H9 (cell line): ENCODE results near the gene STXBP6. TPM values are rescaled to one million over a fixed set of nuclear protein-coding genes. Genes with fewer than 3 reads are reported as not detected.

Experiments used
- DNase-seq: peaks from one replicate; pipeline ENCODE4 v3.0.0-alpha.2; 2017
- H2AFZ ChIP-seq: one replicate; pipeline ENCODE4 v1.6.1; 2013; ENCODE audit warnings: mild to moderate bottlenecking, low read length, control low read depth, moderate library complexity
- H2AK5ac ChIP-seq: 2 replicates; pipeline ENCODE4 v1.6.1; 2013; ENCODE audit warnings: low read length, control low read depth, mixed read lengths; ENCODE audit not compliant: insufficient read length
- H2BK120ac ChIP-seq: one replicate; pipeline ENCODE4 v1.6.1; 2013; ENCODE audit warnings: low read depth, mild to moderate bottlenecking, low read length, control low read depth, inconsistent platforms; ENCODE audit not compliant: poor library complexity, severe bottlenecking
- H2BK12ac ChIP-seq: 2 replicates; pipeline ENCODE4 v1.6.1; 2013; ENCODE audit warnings: low read length, control low read depth, mixed read lengths, low read depth; ENCODE audit not compliant: insufficient read length
- H2BK15ac ChIP-seq: 2 replicates; pipeline ENCODE4 v1.6.1; 2013; ENCODE audit warnings: low read depth, low read length, control low read depth
- H2BK20ac ChIP-seq: one replicate; pipeline ENCODE4 v1.6.1; 2013; ENCODE audit warnings: low read depth, mild to moderate bottlenecking, low read length, control low read depth, inconsistent platforms; ENCODE audit not compliant: poor library complexity, severe bottlenecking
- H2BK5ac ChIP-seq: 2 replicates; pipeline ENCODE4 v1.6.1; 2013; ENCODE audit warnings: low read length, control low read depth, mixed read lengths; ENCODE audit not compliant: insufficient read length
- H3K14ac ChIP-seq: 2 replicates; pipeline ENCODE4 v1.6.1; 2013; ENCODE audit warnings: low read length, control low read depth; ENCODE audit not compliant: insufficient read depth
- H3K18ac ChIP-seq: 2 replicates; pipeline ENCODE4 v1.6.1; 2013; ENCODE audit warnings: low read depth, mild to moderate bottlenecking, mixed read lengths, low read length, control low read depth; ENCODE audit not compliant: insufficient read length
- H3K23ac ChIP-seq: 2 replicates; pipeline ENCODE4 v1.6.1; 2013; ENCODE audit warnings: low read length, control low read depth, mixed read lengths, low read depth; ENCODE audit not compliant: insufficient read length
- H3K23me2 ChIP-seq: 2 replicates; pipeline ENCODE4 v1.6.1; 2013; ENCODE audit warnings: low read depth, mild to moderate bottlenecking, mixed read lengths, low read length, control low read depth; ENCODE audit not compliant: insufficient read length, poor library complexity, severe bottlenecking
- H3K27ac ChIP-seq: 2 replicates; pipeline ENCODE4 v1.5.1; 2013; ENCODE audit warnings: low read length, control low read depth, mixed read lengths, low read depth; ENCODE audit not compliant: insufficient read length
- H3K27me3 ChIP-seq: 2 replicates; pipeline ENCODE4 v1.6.1; 2013; ENCODE audit warnings: low read length, control low read depth, inconsistent platforms; ENCODE audit not compliant: insufficient read depth
- H3K4ac ChIP-seq: 2 replicates; pipeline ENCODE4 v1.6.1; 2013; ENCODE audit warnings: low read depth, mild to moderate bottlenecking, control low read depth, inconsistent platforms, low read length, moderate library complexity
- H3K4me1 ChIP-seq: 2 replicates; pipeline ENCODE4 v1.6.1; 2013; ENCODE audit warnings: low read length, control low read depth, inconsistent platforms; ENCODE audit not compliant: insufficient read depth
- H3K4me2 ChIP-seq: 2 replicates; pipeline ENCODE4 v1.6.1; 2013; ENCODE audit warnings: low read length, control low read depth, mixed read lengths; ENCODE audit not compliant: insufficient read length, insufficient read depth
- H3K56ac ChIP-seq: 2 replicates; pipeline ENCODE4 v1.6.1; 2013; ENCODE audit warnings: low read depth, mild to moderate bottlenecking, mixed read lengths, low read length, control low read depth; ENCODE audit not compliant: insufficient read length
- H3K79me1 ChIP-seq: 2 replicates; pipeline ENCODE4 v1.6.1; 2013; ENCODE audit warnings: low read depth, mild to moderate bottlenecking, moderate library complexity, low read length, control low read depth, inconsistent platforms; ENCODE audit not compliant: insufficient read depth, poor library complexity, severe bottlenecking
- H3K79me2 ChIP-seq: 2 replicates; pipeline ENCODE4 v1.6.1; 2013; ENCODE audit warnings: low read length, control low read depth, inconsistent platforms; ENCODE audit not compliant: insufficient read depth
- H3K9ac ChIP-seq: 2 replicates; pipeline ENCODE4 v1.6.1; 2013; ENCODE audit warnings: low read length, control low read depth, mixed read lengths; ENCODE audit not compliant: insufficient read length; ENCODE audit errors: extremely low read depth
- H3K9me3 ChIP-seq: one replicate; pipeline ENCODE4 v1.6.1; 2013; ENCODE audit warnings: low read depth, low read length, inconsistent platforms; ENCODE audit not compliant: control insufficient read depth
- H3T11ph ChIP-seq: one replicate; pipeline ENCODE4 v1.6.1; 2013; ENCODE audit warnings: mild to moderate bottlenecking, low read length, control low read depth, inconsistent platforms
- H4K20me1 ChIP-seq: one replicate; pipeline ENCODE4 v1.6.1; 2013; ENCODE audit not compliant: control insufficient read depth, insufficient read length, insufficient read depth
- H4K5ac ChIP-seq: 2 replicates; pipeline ENCODE4 v1.6.1; 2013; ENCODE audit warnings: low read depth, mild to moderate bottlenecking, mixed read lengths, low read length, control low read depth; ENCODE audit not compliant: insufficient read length
- H4K8ac ChIP-seq: replicated peaks from 2 replicates; pipeline ENCODE4 v1.6.1; 2013; ENCODE audit warnings: low read length, control low read depth, mixed read lengths, low read depth; ENCODE audit not compliant: insufficient read length
- H4K91ac ChIP-seq: 2 replicates; pipeline ENCODE4 v1.6.1; 2013; ENCODE audit warnings: low read depth, mild to moderate bottlenecking, moderate library complexity, mixed read lengths, low read length, control low read depth; ENCODE audit not compliant: insufficient read length
- H3K27ac Mint-ChIP-seq, 3 experiments: 2 replicates in 2 of 3; 3 replicates in 1 of 3; pipeline ENCODE4 v1.8.0; 2020 to 2021; ENCODE audit warnings: mixed read lengths in 3 of 3, mild to moderate bottlenecking in 1 of 3, moderate library complexity in 1 of 3
- H3K27me3 Mint-ChIP-seq: 2 replicates; pipeline ENCODE4 v1.8.0; 2021; ENCODE audit warnings: low read depth, mild to moderate bottlenecking, moderate library complexity, mixed read lengths
- H3K36me3 Mint-ChIP-seq, 3 experiments: 2 replicates in 2 of 3; 3 replicates in 1 of 3; pipeline ENCODE4 v1.8.0; 2020 to 2021; ENCODE audit warnings: low read depth in 3 of 3, mixed read lengths in 3 of 3; ENCODE audit not compliant: insufficient read depth in 1 of 3
- H3K4me1 Mint-ChIP-seq, 2 experiments: 2 replicates each; pipeline ENCODE4 v1.8.0; 2020; ENCODE audit warnings: mixed read lengths in 2 of 2
- H3K4me3 Mint-ChIP-seq, 2 experiments: 2 replicates in 1 of 2; 3 replicates in 1 of 2; pipeline ENCODE4 v1.8.0; 2020 to 2021; ENCODE audit warnings: mild to moderate bottlenecking in 2 of 2, mixed read lengths in 2 of 2, moderate library complexity in 1 of 2
- H3K9me3 Mint-ChIP-seq, 2 experiments: 2 replicates in 1 of 2; 3 replicates in 1 of 2; pipeline ENCODE4 v1.8.0; 2020; ENCODE audit warnings: mild to moderate bottlenecking in 2 of 2, mixed read lengths in 2 of 2, moderate library complexity in 1 of 2
- CTCF ChIP-seq: fragments of 200-600 bp; sonication (generic); conservative IDR thresholded peaks from 3 replicates; pipeline ENCODE4 v1.8.0; 2021; ENCODE audit warnings: antibody characterized with exemption, mild to moderate bottlenecking
- WGBS: extraction: QIAGEN DNeasy Blood & Tissue Kit; methylation state at CpG from one replicate; pipeline ENCODE4 v1.1.7; 2013; ENCODE audit warnings: missing lambda C conversion rate, low lambda C conversion rate, mixed read lengths; ENCODE audit not compliant: insufficient read length; ENCODE audit errors: extremely low coverage; 5-methylcytosine and 5-hydroxymethylcytosine counted together
- total RNA-seq: library from RNA; stranded (reverse); gene quantifications from 2 replicates; pipeline ENCODE4 v1.2.1, GENCODE V29; 2021

The STXBP6 gene
- total RNA-seq, 1 experiment from 2014 or later: 3.6 TPM

- Histone ChIP-seq H4K8ac (no peak overlapping the region), H4K5ac (no peak overlapping the region), H3K23ac (no peak overlapping the region), H3T11ph (no peak overlapping the region), H4K91ac (no peak overlapping the region), H3K23me2 (no peaks in the 10 kb centered on the region), H2BK15ac (peak overlapping the region; percentile 72; the same call in 1 of the 2 replicates), H3K4ac (no peak overlapping the region), H3K4me1 (peaks cover 10% of the 10 kb centered on the region), H3K9ac (no peak overlapping the region), H3K14ac (no peak overlapping the region), H3K9me3 (no peaks in the 10 kb centered on the region), H2BK5ac (no peak overlapping the region), H3K79me1 (no peaks in the 10 kb centered on the region), H2BK20ac (no peak overlapping the region), H3K27ac (no peak overlapping the region), H3K4me2 (no peak overlapping the region), H2AK5ac (no peak overlapping the region), H3K79me2 (no peaks in the 10 kb centered on the region), H2BK120ac (no peak overlapping the region), H3K18ac (no peak overlapping the region), H2BK12ac (peak overlapping the region; percentile 23), H3K56ac (no peak overlapping the region), H3K27me3 (no peaks in the 10 kb centered on the region), H4K20me1 (no peaks in the 10 kb centered on the region), H2AFZ (no peak overlapping the region)
- peaks cover 0 to 5% (median 5%) of the 10 kb centered on the region in 3 experiments; a peak in 4 of 7 replicates for H3K36me3 Mint-ChIP-seq
- peaks cover 38% of the 10 kb centered on the region in 2 experiments for H3K4me1 Mint-ChIP-seq
- no peak overlapping the region for H3K27ac Mint-ChIP-seq
- H3K9me3 Mint-ChIP-seq: peaks cover 0 to 7% of the 10 kb centered on the region in 2 experiments; a peak in 4 of 5 replicates
- no CpG with 5 or more reads among the region's 1 CpG for WGBS
- H3K4me3 Mint-ChIP-seq: no peak overlapping the region
- H3K27me3 Mint-ChIP-seq: no peaks in the 10 kb centered on the region
- no peak for DNase-seq
- no peak for TF ChIP-seq CTCF
Observed at GRCh38 chr14:24948261-24948847, 101.6 kb downstream of the STXBP6 start.
